Raji (cell line): ENCODE measurements around the gene MPP2.

Source experiments
- POLR2A ChIP-seq: IDR thresholded peaks from 2 replicates; pipeline ENCODE4 v1.6.1; 2011; ENCODE audit warnings: low read depth, low read length, control low read depth; ENCODE audit not compliant: insufficient read depth

Gene MPP2

DNA sequence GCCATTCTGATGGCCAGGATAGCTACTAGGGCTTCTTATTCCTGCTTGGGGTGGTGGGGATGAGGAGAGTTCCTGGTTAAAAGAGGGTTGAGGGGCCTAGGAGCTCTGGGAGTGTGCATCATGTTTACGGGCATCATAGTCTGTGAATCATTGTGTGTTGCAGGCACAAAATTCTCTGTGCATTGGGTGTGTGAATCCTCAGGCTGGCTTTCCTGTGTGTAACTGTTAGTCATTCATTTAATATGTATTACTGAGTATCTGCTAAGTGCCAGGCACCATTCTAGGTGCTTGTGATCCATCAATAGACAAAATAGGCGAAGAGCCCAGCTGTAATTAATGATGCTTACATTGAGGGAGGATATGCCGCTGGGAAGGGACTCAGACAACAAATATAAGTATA, 29.1 kb upstream of the MPP2 start:
- TF ChIP-seq POLR2A: no peak

DNA sequence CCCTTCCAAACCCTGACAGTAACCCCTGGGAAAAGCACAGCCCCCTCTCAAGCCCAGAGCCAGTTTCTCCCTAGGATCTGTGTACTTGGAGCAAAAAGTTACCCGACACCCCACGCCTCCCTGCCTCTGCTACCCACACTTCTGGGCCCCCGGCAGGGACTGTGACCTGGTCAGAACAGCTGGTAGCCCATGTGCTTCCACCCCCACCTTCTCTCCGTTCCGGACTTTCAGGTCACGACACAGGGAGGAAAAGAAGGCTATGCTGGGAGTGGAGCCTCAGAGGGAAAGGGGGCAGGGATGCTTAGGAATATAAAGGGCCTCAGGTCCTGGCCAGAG, 28.6 kb upstream of the MPP2 start:
- TF ChIP-seq POLR2A: no peak

DNA sequence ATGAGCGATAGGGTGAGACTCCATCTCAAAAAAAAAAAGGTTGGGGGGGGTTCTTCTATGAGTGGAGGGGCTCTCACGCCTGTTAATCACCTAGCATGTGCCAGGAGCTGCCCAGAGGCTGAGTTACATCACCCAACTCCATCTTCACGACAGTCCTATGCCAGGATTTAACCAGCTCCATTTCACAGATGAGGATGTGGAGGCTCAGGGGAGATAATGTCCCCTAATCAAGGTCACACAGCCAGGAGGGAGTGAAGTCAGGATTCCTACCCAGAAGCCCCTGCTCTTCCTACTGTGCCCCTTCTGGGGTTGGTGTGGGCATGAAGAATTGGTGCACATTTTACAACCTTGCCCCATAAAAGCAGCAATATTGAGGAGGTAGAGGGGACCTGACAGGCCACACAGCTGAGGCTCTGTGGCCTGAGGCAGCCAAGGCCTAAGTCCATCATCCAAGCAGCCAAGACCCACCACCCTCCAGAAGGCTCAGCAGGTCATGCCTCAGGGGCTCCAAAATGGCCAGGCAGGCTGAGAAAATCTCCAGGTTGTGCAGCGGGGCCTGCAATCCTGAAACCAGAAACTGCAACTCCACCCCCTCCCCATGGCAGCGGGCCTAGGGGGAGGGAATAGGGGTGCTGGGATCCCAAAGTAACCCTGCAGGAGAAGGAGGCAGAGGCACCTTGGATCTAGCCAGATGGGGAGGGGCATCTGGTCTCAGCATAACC, 28.0 kb upstream of the MPP2 start:
- TF ChIP-seq POLR2A: no peak

DNA sequence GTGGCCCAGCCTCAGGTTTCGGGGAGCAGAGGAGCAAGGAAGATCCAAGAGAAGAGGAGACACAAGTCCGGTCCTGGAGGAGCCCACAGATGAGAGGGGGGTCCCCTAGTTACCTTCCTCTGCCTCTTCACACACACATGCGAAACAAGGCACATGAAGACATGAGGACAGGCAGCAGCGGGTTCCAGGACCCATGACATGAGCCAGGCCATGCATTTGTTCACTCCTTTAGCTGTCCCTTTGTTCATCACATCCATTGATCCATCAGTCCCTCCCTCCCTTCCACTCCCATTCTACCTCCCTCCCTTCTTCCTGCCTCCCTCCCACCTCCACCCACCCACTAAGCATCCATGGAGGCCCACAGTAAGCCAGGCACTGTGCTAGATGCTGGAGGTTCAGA, 25.6 kb upstream of the MPP2 start:
- TF ChIP-seq POLR2A: no peak

DNA sequence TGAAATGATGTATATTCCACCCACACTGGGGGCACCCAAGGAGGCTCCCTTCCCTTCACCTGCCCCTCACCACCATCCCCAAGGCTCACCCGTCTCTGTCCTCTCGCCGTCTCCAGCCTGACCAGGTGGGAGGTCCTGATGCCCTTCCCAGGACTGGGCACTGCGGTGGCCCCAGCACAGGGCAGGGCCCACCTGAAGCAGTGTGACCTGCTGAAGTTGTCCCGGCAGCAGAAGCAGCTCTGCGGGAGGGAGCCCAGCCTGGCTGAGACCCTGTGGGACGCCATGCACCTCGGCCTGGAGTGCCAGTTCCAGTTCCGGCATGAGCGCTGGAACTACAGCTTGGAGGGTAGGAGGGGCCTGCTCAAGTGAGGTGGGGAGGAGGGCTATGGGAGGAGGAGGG, 25.0 kb upstream of the MPP2 start:
- TF ChIP-seq POLR2A: no peak

DNA sequence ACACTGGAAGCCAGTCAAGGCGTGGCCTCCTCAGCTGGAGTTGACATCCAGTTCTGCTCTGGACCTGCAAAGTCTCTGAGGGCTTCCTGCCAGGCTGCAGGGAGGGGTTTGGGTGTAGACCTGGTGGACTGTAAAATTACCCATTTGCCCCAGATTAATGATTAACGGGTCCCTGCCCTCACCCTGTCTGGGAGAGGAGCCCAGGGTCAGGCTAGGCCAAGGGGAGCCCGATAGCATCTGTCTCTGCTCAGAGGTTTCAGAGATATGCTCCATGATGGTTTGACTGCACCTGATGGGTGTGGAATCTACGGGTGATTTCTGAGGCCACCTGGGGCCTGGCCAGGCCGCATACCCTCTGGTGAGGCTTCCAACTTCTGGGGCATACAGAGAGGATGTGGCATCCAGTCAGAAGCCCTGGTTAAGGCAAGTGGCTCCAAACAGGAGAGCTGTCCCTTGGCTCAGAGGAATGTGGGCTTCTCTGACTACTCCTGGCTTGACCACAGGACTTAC, 23.8 kb upstream of the MPP2 start:
- no peak for TF ChIP-seq POLR2A

DNA sequence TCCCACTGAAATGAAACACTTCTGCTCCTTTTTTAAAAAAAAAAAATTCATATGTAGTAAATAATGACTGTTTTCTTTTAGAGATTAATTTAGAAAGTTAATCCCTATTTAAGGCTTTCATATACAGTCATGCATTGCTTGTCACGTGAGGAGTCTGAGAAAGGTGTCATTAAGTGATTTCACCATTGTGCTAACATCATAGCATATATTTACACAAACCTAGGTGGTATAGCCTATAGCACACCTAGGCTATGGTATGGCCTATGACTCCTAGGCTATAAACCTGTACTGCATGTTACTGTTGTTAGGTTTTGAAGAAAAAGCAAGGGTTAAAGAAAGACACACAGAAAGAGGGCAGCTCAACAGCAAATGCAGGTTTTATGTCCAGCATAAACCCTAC, 21.3 kb upstream of the MPP2 start:
- no peak for TF ChIP-seq POLR2A

DNA sequence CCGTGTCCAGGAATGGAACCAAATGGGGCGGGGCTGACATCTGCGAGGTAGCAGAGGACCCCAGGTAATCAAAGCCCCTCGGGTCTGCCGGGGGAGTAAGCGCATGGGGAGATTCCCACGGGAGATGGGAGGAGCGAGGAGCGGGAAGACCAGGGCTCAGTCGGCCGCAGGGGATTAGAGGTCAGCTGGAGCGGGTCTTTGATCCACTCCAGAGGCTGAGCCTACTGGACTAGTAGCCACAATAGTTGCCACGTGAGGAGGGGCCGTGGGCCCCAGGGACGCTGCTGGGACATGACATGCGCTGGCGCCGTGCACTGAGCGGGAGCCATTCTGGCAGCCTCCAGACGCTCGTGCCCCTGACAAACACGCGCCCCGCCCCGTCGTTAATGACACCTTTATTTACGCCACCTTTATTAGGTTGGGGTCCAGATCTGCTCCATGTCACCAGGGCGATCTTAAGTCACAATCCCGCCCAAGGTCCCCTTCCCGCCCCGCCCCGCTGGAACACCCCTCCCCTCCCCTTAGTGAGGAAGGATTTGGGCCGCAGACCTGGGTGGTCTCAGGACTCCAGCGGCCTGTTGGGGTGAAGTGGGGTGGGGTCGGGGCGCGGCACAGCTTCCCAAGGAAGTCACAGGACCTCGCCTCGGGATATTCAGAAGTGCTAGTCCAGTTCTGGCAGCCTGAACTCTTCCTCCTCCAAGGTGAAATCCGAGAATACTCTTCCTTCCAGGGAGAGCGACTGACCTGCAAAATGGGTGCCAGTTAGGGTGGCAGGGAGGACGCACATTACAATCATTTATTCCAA, 19.9 kb upstream of the MPP2 start:
- TF ChIP-seq POLR2A: no peak

DNA sequence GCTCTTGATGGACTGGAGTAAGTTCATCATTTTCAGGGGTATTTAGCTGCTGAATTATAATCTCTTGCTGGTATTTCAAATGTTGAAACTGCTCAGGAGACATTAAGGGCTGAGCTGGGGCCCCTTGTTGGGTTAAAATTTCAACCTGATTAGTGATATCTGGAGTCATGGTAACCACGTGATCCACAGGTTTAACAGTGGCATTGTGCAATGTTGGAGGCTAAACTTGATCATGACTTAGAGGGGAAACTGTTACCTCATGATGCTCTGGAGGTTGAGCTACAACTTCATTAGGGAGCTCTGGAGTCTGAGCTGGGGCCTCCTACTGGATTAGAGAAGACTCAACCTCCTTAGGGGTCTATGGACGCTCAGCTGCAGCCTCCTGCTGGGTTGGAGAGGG, 17.2 kb upstream of the MPP2 start:
- TF ChIP-seq POLR2A: no peak

DNA sequence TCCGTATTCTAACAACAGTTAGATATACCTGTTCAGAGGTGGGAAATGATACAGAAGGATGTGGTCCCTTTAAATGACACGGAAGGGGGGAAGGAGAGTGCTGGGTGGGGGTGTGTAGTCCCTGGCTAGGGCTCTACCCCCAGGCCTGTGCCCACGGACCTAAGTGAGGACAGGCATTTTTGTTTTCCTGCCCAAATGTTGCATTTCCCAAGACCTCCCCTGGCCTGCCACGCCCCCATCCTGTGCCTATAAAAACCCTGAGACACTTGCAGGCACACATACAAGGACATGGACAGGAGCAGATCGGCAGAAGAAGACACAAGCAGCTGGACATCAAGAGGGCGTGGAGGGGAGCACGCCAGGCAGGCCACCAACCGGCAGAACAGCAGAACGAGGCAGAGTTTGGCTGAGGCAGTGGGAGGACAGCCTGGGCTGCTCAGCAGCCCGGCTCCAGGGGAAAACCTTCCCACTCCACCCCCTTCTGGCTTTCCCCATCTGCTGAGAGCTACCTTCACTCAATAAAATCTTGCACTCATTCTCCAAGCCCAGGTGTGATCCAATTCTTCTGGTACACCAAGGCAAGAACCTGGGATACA, 13.3 kb upstream of the MPP2 start:
- TF ChIP-seq POLR2A: no peak

DNA sequence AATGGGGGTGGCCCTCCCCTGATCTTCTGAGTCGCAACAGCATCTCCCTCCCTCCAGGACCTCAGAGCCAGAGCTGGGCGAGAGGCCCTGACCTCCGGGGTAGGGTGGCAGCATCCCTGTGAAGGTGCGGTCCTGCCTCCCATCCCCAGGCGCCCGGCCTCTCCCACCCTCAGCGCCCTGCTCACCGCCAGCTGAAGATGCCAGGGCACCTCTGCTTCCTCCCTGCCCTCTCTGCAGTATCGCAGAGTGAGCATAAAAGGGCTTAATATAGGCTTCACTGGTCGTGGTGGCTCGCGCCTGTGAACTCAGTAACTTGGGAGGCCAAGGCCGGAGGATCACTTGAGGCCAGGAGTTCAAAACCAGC, 10.7 kb upstream of the MPP2 start:
- TF ChIP-seq POLR2A: no peak

DNA sequence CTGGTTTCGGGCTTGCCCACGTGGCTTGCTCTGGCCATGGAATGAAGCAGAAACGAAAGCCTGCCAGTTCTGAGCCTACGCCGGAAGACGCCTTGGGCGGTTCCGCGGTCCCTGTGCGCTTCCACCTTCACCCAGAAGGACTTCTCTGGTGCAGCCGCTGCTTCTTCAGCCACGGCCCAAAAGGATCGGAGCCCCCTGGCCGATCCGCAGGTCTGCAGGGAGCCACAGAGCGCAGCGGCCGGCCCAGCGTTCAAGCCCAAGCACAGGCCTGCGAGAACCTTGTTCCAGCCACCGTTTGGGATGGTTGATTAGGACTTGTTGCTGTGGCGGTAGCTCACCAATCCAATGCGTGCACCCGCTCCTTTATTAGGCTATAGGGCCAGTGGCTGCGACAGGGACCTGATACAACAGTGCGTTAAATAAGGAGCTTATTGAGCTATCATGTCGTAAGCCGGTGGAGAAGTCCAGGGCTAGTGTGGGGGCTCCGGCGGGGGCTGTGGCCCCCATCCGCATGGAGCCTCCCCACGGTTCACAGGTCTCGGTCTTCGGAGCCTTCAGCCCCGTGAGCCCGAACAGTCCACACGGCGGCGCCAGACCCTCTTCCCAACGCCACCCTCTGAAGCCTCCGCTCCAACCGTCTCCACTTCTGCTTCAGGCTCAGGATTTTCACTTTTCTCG, 10.2 kb upstream of the MPP2 start:
- no peak for TF ChIP-seq POLR2A

DNA sequence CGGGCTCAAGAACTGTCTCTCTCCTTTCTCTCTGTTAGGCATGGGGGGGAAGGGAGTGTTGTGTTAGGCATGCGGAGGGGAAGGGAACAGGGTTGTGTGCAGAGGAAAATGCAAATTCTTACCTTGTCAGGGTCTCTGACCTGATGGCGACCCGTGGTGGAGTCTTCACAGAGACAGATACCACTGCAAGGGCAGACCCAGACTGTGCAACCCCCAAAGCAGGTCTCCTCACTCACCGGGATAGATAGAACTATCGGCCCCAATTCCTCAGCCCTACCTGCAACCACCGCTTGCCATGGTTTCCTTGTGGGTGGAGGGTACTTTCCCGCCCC, 9.6 kb upstream of the MPP2 start:
- TF ChIP-seq POLR2A: no peak

DNA sequence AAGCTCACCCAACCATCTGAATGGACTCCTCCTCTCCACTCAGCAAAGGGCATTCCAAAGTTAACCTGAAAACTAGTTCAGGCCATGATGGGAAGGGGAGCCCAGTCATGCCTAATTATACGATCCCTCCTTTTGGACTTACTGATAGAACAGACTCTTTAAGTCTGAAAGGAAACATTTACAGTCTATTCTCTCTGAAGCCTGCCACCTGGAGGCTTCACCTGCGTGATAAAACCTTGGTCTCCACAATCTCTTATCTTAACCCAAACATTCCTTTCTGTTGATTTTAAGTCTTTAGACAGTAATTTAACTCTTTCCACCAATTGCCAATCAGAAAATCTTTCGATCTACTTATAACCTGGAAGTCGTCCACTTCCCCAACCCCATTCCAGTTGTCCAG, 9.0 kb upstream of the MPP2 start:
- no peak for TF ChIP-seq POLR2A

DNA sequence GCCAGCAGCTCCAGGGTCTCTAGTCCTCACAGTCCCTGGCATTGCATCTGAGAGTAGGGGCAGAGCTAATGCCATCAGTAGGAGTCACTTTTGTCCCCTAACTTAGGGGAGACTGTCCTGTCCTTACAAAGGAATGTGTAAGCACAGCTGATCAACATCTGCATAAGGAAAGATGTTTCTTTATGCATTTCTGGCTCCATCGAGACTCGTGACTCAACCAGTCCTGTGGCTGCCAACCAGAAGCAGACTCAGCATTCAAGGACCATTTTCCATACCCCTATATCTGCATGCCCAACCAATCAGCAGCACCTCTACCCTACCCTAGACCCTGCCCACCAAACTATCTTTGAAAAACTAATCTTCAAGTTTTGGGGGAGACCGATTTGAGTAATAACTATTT, 8.2 kb upstream of the MPP2 start:
- no peak for TF ChIP-seq POLR2A

DNA sequence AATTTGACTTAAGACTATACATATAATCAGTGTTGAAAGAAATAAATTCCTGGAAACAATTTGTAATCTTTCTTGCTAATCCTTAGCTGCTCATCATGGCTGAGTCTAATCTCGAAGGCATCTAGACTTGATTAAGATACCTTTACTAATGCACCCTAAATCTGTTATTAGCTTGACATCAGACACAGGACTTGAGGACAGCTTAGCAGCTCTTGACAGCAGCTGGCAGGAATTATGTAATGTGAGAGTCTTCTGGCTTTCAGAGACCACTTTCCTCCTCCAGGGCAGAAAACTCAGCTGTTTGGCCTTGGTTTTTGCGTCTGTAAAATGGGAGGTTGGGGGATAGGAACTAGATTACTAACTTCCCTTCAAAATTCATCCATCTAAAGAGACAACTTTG, 7.1 kb upstream of the MPP2 start:
- no peak for TF ChIP-seq POLR2A
